Activated CD8-positive, alpha-beta T cell treated with anti-CD3 and anti-CD28 coated beads, Interleukin-2, amount 10 ng/mL, durations not matched to agents 7 days and 5 days (primary cell): ENCODE measurements around the gene JMJD8. TPM values are rescaled to one million over a fixed set of nuclear protein-coding genes. Genes with fewer than 3 reads are reported as not detected.

Source experiments
- ATAC-seq: fragments of 150-1000 bp; cut with Tn5 transposase; one replicate; pipeline ENCODE4 v1.10.0; 2021; ENCODE audit warnings: moderate library complexity
- CTCF ChIA-PET: fragments of 350-600 bp; sonication (Branson Sonifier 250); formaldehyde crosslinking; loops from one replicate; lab custom pipeline; 2021; ENCODE audit warnings: antibody characterized with exemption; lab: Charles Lee
- POLR2A ChIA-PET: fragments of 350-600 bp; sonication (Branson Sonifier 250); formaldehyde crosslinking; loops from one replicate; lab custom pipeline; 2021; ENCODE audit warnings: antibody characterized with exemption; lab: Charles Lee
- DNase-seq: peaks from one replicate; pipeline ENCODE4 v3.0.0-alpha.2; 2020
- H3K27ac Mint-ChIP-seq: one replicate; pipeline ENCODE4 v1.8.0; 2021; ENCODE audit warnings: mild to moderate bottlenecking, mixed read lengths
- H3K27me3 Mint-ChIP-seq: one replicate; pipeline ENCODE4 v1.8.0; 2021; ENCODE audit warnings: low read depth, mixed read lengths
- H3K36me3 Mint-ChIP-seq: one replicate; pipeline ENCODE4 v1.8.0; 2021; ENCODE audit warnings: low read depth, mixed read lengths
- H3K4me1 Mint-ChIP-seq: one replicate; pipeline ENCODE4 v1.8.0; 2021; ENCODE audit warnings: low read depth, mixed read lengths
- H3K4me3 Mint-ChIP-seq: one replicate; pipeline ENCODE4 v1.8.0; 2021; ENCODE audit warnings: mild to moderate bottlenecking, mixed read lengths
- H3K9me3 Mint-ChIP-seq: one replicate; pipeline ENCODE4 v1.8.0; 2022; ENCODE audit warnings: mixed read lengths; ENCODE audit not compliant: insufficient read depth
- total RNA-seq, 2 experiments: library from RNA; stranded (reverse); gene quantifications; one replicate each; pipeline ENCODE4 v1.2.3, GENCODE V29; 2021

The JMJD8 gene
- total RNA-seq, 2 experiments from 2014 or later = 36.1 to 39.0 TPM

DNA sequence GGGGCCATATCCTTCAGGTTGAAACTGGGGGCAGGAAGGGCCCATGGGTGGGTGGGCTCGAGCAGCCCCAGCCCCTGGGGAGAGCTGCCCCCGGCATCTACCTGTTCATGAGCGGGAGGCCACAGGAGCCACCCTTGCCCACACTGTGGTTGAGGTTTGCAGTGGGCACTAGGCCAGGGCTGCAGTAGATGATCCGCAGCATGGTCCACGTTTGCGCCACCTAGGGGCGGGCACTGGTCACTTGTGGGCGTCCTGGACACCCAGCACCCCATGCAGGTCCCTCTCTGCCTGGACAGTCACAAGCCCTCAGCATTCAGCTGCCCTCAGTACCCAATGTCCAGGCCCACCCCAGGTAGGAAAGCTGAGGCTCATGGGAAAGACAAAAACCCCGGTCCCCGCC lies 1.8 kb upstream of the JMJD8 start:
- ATAC-seq = no peak
- no peaks in the 10 kb centered on the region for H3K27me3 Mint-ChIP-seq
- CTCF ChIA-PET = no interaction called here
- no peak for DNase-seq
- peaks cover 27% of the 10 kb centered on the region for H3K36me3 Mint-ChIP-seq
- POLR2A ChIA-PET = no interaction called here
- no peaks in the 10 kb centered on the region for H3K9me3 Mint-ChIP-seq
- H3K4me1 Mint-ChIP-seq = peaks cover 58% of the 10 kb centered on the region
- H3K4me3 Mint-ChIP-seq = peak overlapping the region; percentile 22
- no peak overlapping the region for H3K27ac Mint-ChIP-seq

DNA sequence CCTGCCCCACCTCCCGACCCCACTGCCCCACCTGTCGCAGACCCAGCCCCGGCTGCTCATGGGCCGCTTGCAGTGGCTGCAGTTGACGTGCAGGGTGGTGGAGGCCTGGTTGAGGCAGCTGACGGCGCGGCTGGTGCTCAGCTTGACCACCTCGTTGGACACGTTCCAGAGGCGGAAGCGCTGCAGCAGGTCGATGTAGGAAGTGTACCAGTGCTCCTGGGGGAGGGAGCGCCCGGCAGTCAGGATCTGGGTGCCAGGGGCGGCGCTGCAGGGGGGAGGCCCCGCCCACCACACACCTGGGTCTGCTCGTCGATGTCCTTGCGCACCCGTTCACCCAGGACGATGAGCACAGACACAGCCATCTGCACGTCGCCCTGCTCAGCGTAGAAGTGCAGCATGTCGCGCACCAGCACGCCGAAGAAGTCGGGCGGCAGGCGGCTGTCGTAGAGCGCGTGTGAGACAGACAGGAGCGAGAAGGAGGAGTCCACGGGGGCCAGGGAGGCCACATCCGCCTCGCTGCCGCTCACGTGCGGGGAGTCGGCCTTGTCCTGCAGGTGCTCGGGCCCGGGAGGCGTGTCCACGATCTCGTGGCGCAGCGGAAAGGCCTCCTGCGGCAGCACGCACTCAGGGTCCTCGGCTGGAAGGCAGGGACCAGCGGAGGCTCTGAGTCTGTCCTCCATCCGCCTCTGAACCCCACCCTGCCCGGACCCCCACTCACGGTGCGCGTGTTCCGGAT lies 995 bp upstream of the JMJD8 start:
- Mint-ChIP-seq H3K4me1 (peaks cover 55% of the 10 kb centered on the region), H3K9me3 (no peaks in the 10 kb centered on the region), H3K27ac (no peak overlapping the region), H3K4me3 (peak overlapping the region; percentile 15), H3K27me3 (no peaks in the 10 kb centered on the region), H3K36me3 (peaks cover 28% of the 10 kb centered on the region)
- POLR2A ChIA-PET = no interaction called here
- DNase-seq (no peak), ATAC-seq (no peak)
- CTCF ChIA-PET = no interaction called here

DNA sequence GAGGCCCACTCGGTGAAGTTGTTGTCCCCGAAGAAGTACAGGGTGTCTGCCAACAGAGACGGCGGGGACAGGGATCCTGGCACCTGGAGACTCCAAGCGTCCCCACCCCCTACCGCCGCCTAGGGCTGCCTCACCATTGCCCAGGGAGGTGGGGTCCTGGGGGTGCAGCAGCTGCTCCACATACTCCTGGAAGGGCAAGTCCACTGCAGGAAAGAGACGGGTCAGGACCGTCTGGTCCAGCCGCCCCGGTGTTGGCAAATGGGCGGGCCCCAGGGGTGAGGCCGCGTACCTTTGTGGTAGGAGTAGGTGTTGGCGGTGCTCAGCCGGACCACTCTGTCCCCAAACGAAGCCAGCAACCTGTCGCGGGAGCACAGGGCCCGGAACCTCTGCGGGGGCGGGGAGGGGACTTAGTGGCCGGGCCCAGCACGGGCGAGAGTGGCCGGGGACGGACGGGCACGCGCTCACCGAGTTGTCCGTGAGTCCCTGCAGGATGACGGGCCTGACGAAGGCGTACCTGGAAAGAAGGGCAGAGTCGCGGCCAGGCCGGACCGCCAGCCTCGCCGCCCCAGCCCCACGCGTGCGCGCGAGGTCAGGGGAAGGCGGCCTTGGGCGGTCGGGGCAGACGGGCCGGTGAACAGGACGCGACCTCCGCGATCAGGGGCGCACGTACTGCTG lies 601 bp downstream of the JMJD8 start:
- Mint-ChIP-seq H3K27me3 (no peaks in the 10 kb centered on the region), H3K4me1 (peaks cover 47% of the 10 kb centered on the region), H3K9me3 (no peaks in the 10 kb centered on the region), H3K4me3 (peak overlapping the region; percentile 76), H3K36me3 (peaks cover 28% of the 10 kb centered on the region), H3K27ac (peak overlapping the region; percentile 72)
- no peak for DNase-seq
- no peak for ATAC-seq
- ChIA-PET POLR2A (interaction anchor here (1.0 to 1.4 kb wide), 2 partner anchors 11 to 32 kb away, joined by 3 read pairs; no protein-coding TSS in a partner anchor), CTCF (no interaction called here)

DNA sequence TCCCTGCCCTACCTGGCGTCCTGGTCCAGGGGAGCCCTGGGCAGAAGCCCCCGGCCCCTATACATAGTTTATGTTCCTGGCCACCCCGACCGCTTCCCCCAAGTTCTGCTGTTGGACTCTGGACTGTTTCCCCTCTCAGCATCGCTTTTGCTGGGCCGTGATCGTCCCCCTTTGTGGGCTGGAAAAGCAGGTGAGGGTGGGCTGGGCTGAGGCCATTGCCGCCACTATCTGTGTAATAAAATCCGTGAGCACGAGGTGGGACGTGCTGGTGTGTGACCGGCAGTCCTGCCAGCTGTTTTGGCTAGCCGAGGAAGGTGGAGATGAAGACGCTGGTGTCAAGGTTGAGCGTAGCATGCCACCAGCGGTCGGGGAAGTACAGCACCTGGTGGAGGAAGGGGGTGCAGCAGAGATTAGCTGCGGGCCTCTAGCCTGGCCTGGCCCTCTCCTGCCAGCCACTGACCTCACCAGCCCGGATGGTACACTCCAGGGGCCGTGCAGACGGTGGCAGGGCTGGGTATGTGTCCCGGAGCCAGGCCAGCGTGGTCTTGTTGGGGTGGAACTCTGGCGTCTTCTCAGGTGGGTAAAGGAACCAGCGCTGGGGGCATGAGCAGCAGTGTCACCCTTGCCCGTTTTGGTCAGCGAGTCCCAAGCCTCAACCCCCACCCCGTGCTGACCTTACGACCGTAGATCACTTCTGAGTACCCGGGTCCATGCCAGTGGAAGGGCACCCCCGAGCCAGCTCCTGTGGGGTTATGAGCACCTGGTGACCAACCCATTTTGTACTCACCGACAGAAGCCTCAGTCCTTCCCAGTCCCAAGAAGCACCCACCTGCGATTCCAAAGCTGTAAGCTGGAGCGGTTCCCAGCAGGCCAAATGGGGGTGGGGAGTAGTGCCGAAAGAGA lies 1.4 kb downstream of the JMJD8 start:
- Mint-ChIP-seq H3K27me3 (no peaks in the 10 kb centered on the region), H3K9me3 (no peaks in the 10 kb centered on the region), H3K4me3 (peak overlapping the region; percentile 76), H3K36me3 (peaks cover 28% of the 10 kb centered on the region), H3K4me1 (peaks cover 46% of the 10 kb centered on the region), H3K27ac (peak overlapping the region; percentile 72)
- ATAC-seq = no peak
- no peak for DNase-seq
- ChIA-PET CTCF (interaction anchor here (1.7 kb wide), 1 partner anchor 15 kb away, joined by 8 read pairs; the partner anchor contains the start of gene RHOT2), POLR2A (interaction anchor here (1.4 to 2.4 kb wide), 2 partner anchors 7 to 12 kb away, joined by 3 to 15 read pairs; partner anchors contain the start of gene WDR24)

DNA sequence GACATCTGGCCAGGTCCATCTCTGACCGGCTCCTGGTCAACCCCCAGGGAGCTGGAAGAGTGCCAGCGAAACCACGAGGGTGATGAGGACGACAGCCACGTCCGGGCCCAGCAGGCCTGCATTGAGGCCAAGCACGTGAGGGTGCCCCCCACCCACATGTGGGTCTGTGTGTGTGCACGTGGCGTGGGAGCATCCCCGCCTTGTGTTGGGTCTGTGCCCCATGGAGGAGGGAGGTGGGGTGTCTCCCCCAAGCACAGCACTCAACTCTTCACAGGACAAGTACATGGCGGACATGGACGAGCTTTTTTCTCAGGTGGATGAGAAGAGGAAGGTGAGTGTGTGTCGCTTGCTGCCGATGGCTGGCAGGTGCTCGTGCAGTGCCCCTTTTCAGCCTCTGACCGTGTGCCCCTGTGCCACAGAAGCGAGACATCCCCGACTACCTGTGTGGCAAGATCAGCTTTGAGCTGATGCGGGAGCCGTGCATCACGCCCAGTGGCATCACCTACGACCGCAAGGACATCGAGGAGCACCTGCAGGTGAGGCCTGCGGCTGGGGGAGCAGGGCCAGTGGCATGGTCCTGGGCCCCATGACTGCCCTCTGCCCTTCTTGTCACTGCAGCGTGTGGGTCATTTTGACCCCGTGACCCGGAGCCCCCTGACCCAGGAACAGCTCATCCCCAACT lies 2.2 kb downstream of the JMJD8 start:
- Mint-ChIP-seq H3K4me3 (peak overlapping the region; percentile 76), H3K36me3 (peaks cover 28% of the 10 kb centered on the region), H3K9me3 (no peaks in the 10 kb centered on the region), H3K27me3 (no peaks in the 10 kb centered on the region), H3K27ac (peak overlapping the region; percentile 61), H3K4me1 (peaks cover 44% of the 10 kb centered on the region)
- DNase-seq (no peak), ATAC-seq (no peak)
- ChIA-PET CTCF (interaction anchor here (0.9 to 1.7 kb wide), 2 partner anchors 14 to 103 kb away, joined by 3 to 8 read pairs; partner anchors contain the start of gene RHOT2), POLR2A (interaction anchor here (1.3 to 2.4 kb wide), 4 partner anchors 8 to 13 kb away, joined by 3 to 15 read pairs (median 7); partner anchors contain the start of genes RHOT2 and WDR24)

DNA sequence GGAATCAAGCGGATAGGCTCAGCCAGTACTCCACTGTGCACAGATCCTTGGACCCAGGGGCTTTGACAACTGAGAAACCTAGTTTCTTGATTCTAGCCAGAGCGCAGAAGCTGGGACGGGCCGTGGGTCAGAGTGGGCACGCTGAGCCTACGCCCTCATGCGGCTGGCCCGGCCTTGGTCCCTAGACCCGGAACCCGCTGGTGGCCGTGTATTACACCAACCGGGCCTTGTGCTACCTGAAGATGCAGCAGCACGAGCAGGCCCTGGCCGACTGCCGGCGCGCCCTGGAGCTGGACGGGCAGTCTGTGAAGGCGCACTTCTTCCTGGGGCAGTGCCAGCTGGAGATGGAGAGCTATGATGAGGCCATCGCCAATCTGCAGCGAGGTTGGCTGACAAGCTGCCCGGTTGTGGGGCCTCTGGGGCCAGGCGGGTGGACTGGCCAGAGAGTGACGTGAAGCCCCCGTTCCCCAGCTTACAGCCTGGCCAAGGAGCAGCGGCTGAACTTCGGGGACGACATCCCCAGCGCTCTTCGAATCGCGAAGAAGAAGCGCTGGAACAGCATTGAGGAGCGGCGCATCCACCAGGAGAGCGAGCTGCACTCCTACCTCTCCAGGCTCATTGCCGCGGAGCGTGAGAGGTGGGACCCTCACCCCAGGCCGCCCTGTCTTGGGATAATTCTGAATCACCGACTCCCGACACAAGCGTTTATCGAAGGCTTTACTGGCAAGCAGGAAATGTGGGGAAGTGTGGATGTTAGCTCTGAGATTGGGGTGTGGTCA lies 3.0 kb downstream of the JMJD8 start:
- Mint-ChIP-seq H3K36me3 (peaks cover 24% of the 10 kb centered on the region), H3K9me3 (no peaks in the 10 kb centered on the region), H3K4me3 (peak overlapping the region; percentile 76), H3K27me3 (no peaks in the 10 kb centered on the region), H3K27ac (peak overlapping the region; percentile 61), H3K4me1 (peaks cover 43% of the 10 kb centered on the region)
- DNase-seq = no peak
- ATAC-seq = no peak
- ChIA-PET CTCF (interaction anchor here (0.9 to 2.6 kb wide), 4 partner anchors 9 to 104 kb away, joined by 3 to 10 read pairs (median 8); partner anchors contain the start of genes RHOT2 and WDR24), POLR2A (interaction anchor here (0.6 to 2.4 kb wide), 6 partner anchors 9 to 126 kb away, joined by 3 to 15 read pairs (median 4); partner anchors contain the start of genes METTL26, RHOT2 and WDR24)

DNA sequence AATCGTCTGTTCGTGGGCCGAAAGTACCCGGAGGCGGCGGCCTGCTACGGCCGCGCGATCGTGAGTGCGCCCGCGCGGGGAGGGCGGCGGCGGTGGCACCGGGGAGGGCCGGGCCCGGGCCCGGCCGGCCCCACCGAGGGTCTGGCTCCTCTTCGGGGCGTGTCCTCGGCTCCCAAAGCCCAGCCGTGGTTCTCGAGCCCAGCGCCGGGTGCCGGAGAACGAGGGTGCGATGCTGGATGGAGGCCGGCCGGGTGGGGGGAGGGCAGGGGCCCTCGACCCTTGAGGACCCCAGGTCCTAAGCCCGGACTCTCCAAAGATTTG lies 3.5 kb downstream of the JMJD8 start:
- CTCF ChIA-PET = interaction anchor here (0.8 to 2.6 kb wide), 3 partner anchors 9 to 90 kb away, joined by 3 to 10 read pairs (median 9); partner anchors contain the start of genes RHOT2 and WDR24
- Mint-ChIP-seq H3K4me1 (peaks cover 38% of the 10 kb centered on the region), H3K4me3 (peak overlapping the region; percentile 76)

DNA sequence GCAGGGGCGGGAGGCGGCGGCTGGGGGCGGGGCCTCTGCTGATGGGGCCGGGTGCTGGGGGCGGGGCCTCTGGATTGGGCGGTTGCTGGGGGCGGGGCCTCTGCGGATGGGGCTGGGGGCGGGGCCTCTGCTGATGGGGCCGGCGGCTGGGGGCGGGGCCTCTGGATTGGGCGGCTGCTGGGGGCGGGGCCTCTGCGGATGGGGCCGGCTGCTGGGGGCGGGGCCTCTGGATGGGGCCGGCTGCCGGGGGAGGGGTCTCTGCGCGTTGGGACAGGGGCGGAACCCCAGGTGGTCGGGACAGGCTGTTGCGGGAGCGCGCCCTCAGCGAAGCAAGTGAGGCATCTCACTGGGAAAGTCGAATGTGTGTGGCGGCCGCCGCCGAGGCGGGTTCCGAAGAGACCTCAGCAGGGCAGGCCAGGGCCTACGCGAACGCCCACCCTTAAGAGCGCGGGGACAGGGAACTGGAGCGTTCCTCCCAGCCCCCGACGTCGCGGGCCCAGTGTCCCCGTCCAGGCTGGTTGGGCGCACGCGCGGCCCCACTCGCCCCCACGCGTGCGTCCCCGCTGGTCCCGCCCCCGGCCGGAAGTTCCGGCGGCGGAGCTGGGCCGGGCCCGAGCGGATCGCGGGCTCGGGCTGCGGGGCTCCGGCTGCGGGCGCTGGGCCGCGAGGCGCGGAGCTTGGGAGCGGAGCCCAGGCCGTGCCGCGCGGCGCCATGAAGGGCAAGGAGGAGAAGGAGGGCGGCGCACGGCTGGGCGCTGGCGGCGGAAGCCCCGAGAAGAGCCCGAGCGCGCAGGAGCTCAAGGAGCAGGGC lies 4.1 kb downstream of the JMJD8 start, which contains the start of gene STUB1:
Gene STUB1 (plus strand): TSS at position 597 of the 811 bp plus-strand sequence. CDS start 116 bp downstream, at position 713.
- H3K27ac Mint-ChIP-seq = peak within 1 kb of the TSS; percentile 90
- H3K4me1 Mint-ChIP-seq = peaks cover 42% of the 10 kb centered on the region
- ChIA-PET POLR2A (interaction anchor here (0.6 to 2.4 kb wide), 6 partner anchors 9 to 127 kb away, joined by 3 to 15 read pairs (median 4); partner anchors contain the start of genes METTL26, RHOT2 and WDR24), CTCF (interaction anchor here (0.8 to 2.6 kb wide), 3 partner anchors 10 to 90 kb away, joined by 3 to 10 read pairs (median 9); partner anchors contain the start of genes RHOT2 and WDR24)
- DNase-seq (peak; percentile 90), ATAC-seq (peak; percentile 41)
- no peaks in the 10 kb centered on the region for H3K9me3 Mint-ChIP-seq
- H3K4me3 Mint-ChIP-seq = peak within 1 kb of the TSS; percentile 81
- H3K27me3 Mint-ChIP-seq = peaks cover 4% of the 10 kb centered on the region
- peaks cover 24% of the 10 kb centered on the region for H3K36me3 Mint-ChIP-seq

More for the DNA sequence above, 3.5 kb downstream of the JMJD8 start:
- Mint-ChIP-seq H3K36me3 (peaks cover 24% of the 10 kb centered on the region), H3K27ac (peak overlapping the region; percentile 61), H3K9me3 (no peaks in the 10 kb centered on the region), H3K27me3 (no peaks in the 10 kb centered on the region)
- DNase-seq (no peak), ATAC-seq (no peak)
- POLR2A ChIA-PET = interaction anchor here (0.6 to 2.4 kb wide), 5 partner anchors 9 to 126 kb away, joined by 3 to 15 read pairs (median 4); partner anchors contain the start of genes METTL26, RHOT2 and WDR24
